Measurements from ENCODE around the gene ATOH1. TPM values are rescaled to one million over a fixed set of nuclear protein-coding genes. Genes with fewer than 3 reads are reported as not detected.
A peak's percentile ranks its signal among the peaks of the same experiment; 100 is the strongest.

Gene ATOH1
- total RNA-seq: not detected
- long read RNA-seq, donor 1: 0 reads
- long read RNA-seq, donor 2: 0 reads

DNA sequence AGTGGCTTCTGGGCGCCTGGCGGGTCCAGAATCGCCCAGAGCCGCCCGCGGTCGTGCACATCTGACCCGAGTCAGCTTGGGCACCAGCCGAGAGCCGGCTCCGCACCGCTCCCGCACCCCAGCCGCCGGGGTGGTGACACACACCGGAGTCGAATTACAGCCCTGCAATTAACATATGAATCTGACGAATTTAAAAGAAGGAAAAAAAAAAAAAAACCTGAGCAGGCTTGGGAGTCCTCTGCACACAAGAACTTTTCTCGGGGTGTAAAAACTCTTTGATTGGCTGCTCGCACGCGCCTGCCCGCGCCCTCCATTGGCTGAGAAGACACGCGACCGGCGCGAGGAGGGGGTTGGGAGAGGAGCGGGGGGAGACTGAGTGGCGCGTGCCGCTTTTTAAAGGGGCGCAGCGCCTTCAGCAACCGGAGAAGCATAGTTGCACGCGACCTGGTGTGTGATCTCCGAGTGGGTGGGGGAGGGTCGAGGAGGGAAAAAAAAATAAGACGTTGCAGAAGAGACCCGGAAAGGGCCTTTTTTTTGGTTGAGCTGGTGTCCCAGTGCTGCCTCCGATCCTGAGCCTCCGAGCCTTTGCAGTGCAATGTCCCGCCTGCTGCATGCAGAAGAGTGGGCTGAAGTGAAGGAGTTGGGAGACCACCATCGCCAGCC, at the start of gene ATOH1:
TSS of gene ATOH1 (plus strand) at position 422 of the 663 bp plus-strand sequence. CDS start at position 596, 174 bp downstream.
- intact Hi-C loops (cut with DNase I): no loop called here
- no peak for DNase-seq (ENCODE audit: low spot score)

- no peak for DNase-seq (ENCODE audit: low spot score)
- intact Hi-C loops (cut with DNase I): no loop called here
These were observed 49.3 kb upstream of the ATOH1 start for GRCh38 chr4:93779228-93779627.

- intact Hi-C loops (cut with DNase I): no loop called here
- no peak for DNase-seq (ENCODE audit: low spot score)
These were observed 48.5 kb upstream of the ATOH1 start for GRCh38 chr4:93780080-93780479.

GRCh38 chr4:93781198-93781597, 47.4 kb upstream of the ATOH1 start:
- intact Hi-C loops (cut with DNase I): no loop called here
- DNase-seq (ENCODE audit: low spot score): no peak

DNA sequence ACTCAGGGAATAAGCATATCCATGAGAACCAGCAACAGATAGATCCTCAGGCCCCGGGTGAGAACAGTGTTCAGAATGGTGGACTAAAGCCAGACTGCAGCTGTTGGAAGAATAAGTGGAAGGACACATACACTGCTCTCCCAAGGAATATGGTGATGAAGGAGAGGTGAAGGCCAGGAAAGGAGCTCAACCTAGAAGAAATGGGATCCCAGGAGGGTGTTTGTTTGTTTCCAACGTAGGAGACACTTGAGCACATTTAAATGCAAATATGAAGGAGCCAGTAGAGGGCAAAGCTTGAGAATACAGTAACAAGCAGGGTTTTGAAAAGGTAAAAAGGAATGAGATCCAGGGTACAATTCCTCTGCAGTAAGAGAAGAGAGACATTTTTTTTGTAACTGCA, 42.4 kb upstream of the ATOH1 start:
- no peak for DNase-seq (ENCODE audit: low spot score)
- intact Hi-C loops (cut with DNase I): no loop called here

- intact Hi-C loops (cut with DNase I): no loop called here
- no peak for DNase-seq (ENCODE audit: low spot score)
These were observed 39.8 kb upstream of the ATOH1 start for GRCh38 chr4:93788712-93789111.

DNA sequence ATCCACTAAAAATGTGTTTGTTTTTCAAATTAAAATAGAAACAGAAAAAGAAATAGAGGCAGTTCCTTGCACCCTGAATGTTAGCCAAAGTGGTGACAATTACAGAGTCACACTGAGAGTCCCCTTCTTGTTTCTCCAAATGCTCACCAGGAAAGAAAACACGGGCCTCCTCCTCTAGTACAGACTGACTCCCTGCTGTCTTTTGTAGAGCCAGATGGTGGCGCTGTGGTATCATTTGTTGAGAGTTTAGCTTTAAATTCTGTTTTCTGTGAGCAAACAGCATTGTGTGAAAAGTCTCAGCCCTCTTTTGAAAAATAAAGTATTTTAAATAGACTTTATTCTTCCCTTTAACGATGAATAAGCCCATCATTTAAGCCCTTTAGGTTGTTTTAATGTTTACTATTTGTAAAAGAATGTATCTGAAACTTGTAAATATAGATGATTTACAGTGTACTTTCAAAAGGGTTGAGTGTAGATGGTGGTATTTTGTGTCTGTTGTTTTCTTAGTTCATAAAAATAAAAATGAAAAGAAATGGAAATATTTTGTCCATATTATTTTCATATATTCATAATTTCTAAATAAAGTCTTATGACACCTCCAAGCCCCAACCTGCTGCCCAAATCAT, 36.9 kb upstream of the ATOH1 start:
- DNase-seq (ENCODE audit: low spot score): no peak
- intact Hi-C loops (cut with DNase I): no loop called here

GRCh38 chr4:93802045-93802444, 26.5 kb upstream of the ATOH1 start:
- DNase-seq (ENCODE audit: low spot score): no peak
- intact Hi-C loops (cut with DNase I): no loop called here

- DNase-seq (ENCODE audit: low spot score): no peak
- intact Hi-C loops (cut with DNase I): no loop called here
These were observed 18.8 kb upstream of the ATOH1 start for GRCh38 chr4:93809773-93810172.

DNA sequence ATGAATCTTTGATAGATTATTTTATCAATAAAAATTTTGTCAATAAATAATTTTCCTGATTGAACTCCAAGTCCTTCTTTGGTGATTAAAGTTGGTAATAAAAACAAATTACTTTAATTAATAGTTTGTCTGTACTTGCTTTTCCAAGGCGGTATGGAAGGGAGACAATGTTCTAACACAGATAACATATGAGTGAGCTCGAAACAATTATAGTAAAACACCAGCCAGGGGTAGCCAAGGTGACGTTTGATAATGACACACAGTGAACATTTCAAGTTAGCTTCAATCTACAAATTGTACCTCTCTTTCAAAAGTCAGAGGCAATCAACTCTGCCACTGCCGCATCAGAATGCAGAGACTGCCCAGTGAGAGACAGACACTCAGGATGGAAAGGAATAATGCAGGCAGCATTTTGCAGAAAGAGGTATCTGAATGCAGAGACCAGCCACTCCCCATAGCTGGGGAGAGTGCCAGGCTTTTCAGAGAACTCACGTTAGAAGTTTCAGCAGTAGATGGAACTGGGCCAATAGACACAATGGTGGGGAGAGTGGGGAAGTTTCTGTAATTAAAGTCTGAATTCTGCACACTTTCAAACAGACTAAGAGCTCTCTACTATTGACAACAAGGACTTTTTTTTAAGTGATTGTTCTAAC, 18.1 kb upstream of the ATOH1 start:
- DNase-seq (ENCODE audit: low spot score): no peak
- intact Hi-C loops (cut with DNase I): no loop called here

GRCh38 chr4:93813092-93813491, 15.5 kb upstream of the ATOH1 start:
- no peak for DNase-seq (ENCODE audit: low spot score)
- intact Hi-C loops (cut with DNase I): no loop called here

DNA sequence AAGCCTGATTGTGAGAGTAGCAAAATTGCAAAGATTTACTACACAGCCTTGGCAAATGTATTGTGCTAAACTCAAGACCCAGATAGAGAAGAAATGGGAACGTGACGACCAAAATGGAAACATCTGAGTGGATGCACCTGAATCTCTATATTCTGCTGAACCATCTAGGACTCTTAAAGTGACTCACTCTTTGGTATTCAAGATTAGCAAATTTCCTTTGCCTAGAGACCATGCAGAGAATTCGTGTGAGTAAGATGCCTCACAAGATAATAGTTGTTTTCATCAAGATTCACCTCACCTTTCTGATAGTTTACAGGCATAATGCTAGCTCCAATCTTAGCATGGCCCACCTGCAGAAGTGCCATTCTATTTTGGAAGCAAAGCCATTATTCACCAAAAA, 14.4 kb upstream of the ATOH1 start:
- DNase-seq (ENCODE audit: low spot score): no peak
- intact Hi-C loops (cut with DNase I): no loop called here

GRCh38 chr4:93814722-93815121, 13.8 kb upstream of the ATOH1 start:
- intact Hi-C loops (cut with DNase I): no loop called here
- DNase-seq (ENCODE audit: low spot score): no peak

- no peak for DNase-seq (ENCODE audit: low spot score)
- intact Hi-C loops (cut with DNase I): no loop called here
These were observed 2.9 kb upstream of the ATOH1 start for GRCh38 chr4:93825551-93826216.

DNA sequence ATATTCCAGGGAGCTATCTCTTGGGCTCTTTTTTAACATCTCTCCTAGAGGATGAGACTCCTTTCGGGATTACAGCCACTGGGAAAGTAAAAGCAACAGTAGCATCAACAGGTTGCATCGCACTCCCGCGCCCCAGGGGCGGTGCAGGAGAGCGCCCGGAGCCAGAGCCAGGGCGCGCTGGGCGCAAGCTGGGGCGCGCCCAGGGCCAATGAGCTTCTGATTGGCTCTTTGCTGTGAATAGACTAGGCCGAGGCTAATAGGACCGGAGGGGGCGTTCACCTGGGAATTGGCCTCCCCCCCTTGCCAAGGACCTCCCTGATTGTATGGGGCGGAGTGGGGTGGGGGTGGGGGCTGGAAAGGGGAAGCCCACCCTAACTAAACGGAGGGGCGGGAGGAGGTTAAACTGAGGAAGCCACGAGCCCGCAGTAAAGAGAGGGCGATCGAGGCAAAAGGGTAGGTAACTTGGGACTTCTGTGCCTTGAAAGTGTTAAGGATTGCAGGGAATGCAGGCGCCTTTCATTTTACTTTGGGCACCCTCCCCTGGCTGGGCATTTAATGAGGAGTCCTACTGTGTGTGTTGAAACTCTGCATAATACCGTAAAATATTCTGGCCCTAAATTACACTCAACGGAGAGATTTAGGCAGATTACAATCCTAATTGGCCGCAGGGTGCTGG, 1.1 kb upstream of the ATOH1 start:
- no peak for DNase-seq (ENCODE audit: low spot score)
- intact Hi-C loops (cut with DNase I): no loop called here

DNA sequence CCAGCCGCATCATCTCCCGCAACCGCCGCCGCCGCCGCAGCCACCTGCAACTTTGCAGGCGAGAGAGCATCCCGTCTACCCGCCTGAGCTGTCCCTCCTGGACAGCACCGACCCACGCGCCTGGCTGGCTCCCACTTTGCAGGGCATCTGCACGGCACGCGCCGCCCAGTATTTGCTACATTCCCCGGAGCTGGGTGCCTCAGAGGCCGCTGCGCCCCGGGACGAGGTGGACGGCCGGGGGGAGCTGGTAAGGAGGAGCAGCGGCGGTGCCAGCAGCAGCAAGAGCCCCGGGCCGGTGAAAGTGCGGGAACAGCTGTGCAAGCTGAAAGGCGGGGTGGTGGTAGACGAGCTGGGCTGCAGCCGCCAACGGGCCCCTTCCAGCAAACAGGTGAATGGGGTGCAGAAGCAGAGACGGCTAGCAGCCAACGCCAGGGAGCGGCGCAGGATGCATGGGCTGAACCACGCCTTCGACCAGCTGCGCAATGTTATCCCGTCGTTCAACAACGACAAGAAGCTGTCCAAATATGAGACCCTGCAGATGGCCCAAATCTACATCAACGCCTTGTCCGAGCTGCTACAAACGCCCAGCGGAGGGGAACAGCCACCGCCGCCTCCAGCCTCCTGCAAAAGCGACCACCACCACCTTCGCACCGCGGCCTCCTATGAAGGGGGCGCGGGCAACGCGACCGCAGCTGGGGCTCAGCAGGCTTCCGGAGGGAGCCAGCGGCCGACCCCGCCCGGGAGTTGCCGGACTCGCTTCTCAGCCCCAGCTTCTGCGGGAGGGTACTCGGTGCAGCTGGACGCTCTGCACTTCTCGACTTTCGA, 654 bp downstream of the ATOH1 start:
- intact Hi-C loops (cut with DNase I): no loop called here
- peak; percentile 82 for DNase-seq (ENCODE audit: low spot score)

GRCh38 chr4:93829820-93830687, 1.5 kb downstream of the ATOH1 start:
- DNase-seq (ENCODE audit: low spot score): no peak
- intact Hi-C loops (cut with DNase I): no loop called here
